HCT116 (cell line): Measurements from ENCODE around the gene CEP170B. TPM values are rescaled to one million over a fixed set of nuclear protein-coding genes. Genes with fewer than 3 reads are reported as not detected.

ENCODE experiments used
- ATAC-seq: fragments of 200-7000 bp; cut with Tn5 transposase; 2 replicates; pipeline ENCODE4 v1.9.1; 2020; ENCODE audit warnings: mild to moderate bottlenecking, moderate library complexity
- BruUV-seq: library from RNA; stranded (reverse); fragments of 400-500 nt; replicated peaks from 2 replicates; lab custom pipeline; 2021; lab: Mats Ljungman, UMichigan
- CTCF ChIA-PET: fragments of 300-600 bp; sonication (Branson Sonifier 250); formaldehyde crosslinking; loops from one replicate; lab custom pipeline; 2021; ENCODE audit warnings: antibody characterized with exemption; lab: Charles Lee
- POLR2A ChIA-PET: fragments of 300-600, 350-600 bp; sonication (Branson Sonifier 250); formaldehyde crosslinking; loops from one replicate; lab custom pipeline; 2021; ENCODE audit warnings: antibody characterized with exemption; lab: Charles Lee
- RAD21 ChIA-PET, 2 experiments: fragments of 300-600 bp; sonication (Branson Sonifier 250); formaldehyde crosslinking; loops; one replicate each; lab custom pipeline; 2023; ENCODE audit warnings: low total read pairs in 2 of 2; ENCODE audit not compliant: uncharacterized antibody in 2 of 2, unreplicated experiment in 2 of 2, low non-redundant PET in 1 of 2; lab: Charles Lee
- DNase-seq: peaks from one replicate; pipeline ENCODE4 v3.0.0-alpha.2; 2010; ENCODE audit warnings: low read depth, low spot score
- H2AFZ ChIP-seq: fragments of 200-600 bp; shearing (Covaris generic), sonication (generic); 2 replicates; pipeline ENCODE4 v1.6.1; 2017; ENCODE audit warnings: low read depth, mixed run types, mixed read lengths, antibody characterized with exemption, low read length; ENCODE audit not compliant: poor library complexity, severe bottlenecking
- H3K27ac ChIP-seq: 2 replicates; pipeline ENCODE4 v1.5.1; 2012; ENCODE audit warnings: low read depth, low read length
- H3K27me3 ChIP-seq: fragments of 200-600 bp; sonication (generic); 2 replicates; pipeline ENCODE4 v1.6.1; 2016; ENCODE audit warnings: mixed run types, low read length, mixed read lengths; ENCODE audit not compliant: insufficient read depth
- H3K36me3 ChIP-seq, 2 experiments: fragments of 200-500 bp in 1 of 2; fragments of 200-600 bp in 1 of 2; sonication (Bioruptor generic) in 1 of 2; sonication (generic) in 1 of 2; 2 replicates each; pipeline versions ENCODE4 v1.5.1 to v1.6.1; 2014 to 2016; ENCODE audit warnings: low read length in 2 of 2, inconsistent platforms in 1 of 2, mixed read lengths in 1 of 2, mixed run types in 1 of 2; ENCODE audit not compliant: insufficient read depth in 2 of 2, control insufficient read depth in 1 of 2
- H3K4me1 ChIP-seq, 2 experiments: fragments of 200-600 bp in 1 of 2; sonication (generic) in 1 of 2; 2 replicates each; pipeline versions ENCODE4 v1.5.1 to v1.6.1; 2012 to 2017; ENCODE audit warnings: low read length in 2 of 2, inconsistent platforms in 1 of 2, mild to moderate bottlenecking in 1 of 2, mixed read lengths in 1 of 2, mixed run types in 1 of 2, moderate library complexity in 1 of 2; ENCODE audit not compliant: insufficient read depth in 2 of 2, control insufficient read depth in 1 of 2
- H3K4me2 ChIP-seq: fragments of 200-600 bp; sonication (generic); 2 replicates; pipeline ENCODE4 v1.6.1; 2017; ENCODE audit warnings: mixed run types, low read length, mixed read lengths
- H3K4me3 ChIP-seq, 2 experiments: fragments of 200-600 bp in 1 of 2; sonication (generic) in 1 of 2; replicated peaks in 1 of 2; 2 replicates each; pipeline ENCODE4 v1.5.1; 2011 to 2016; ENCODE audit warnings: low read length in 2 of 2, control low read depth in 1 of 2, low read depth in 1 of 2, mild to moderate bottlenecking in 1 of 2, mixed read lengths in 1 of 2, mixed run types in 1 of 2
- H3K79me2 ChIP-seq: fragments of 200-600 bp; sonication (generic); 2 replicates; pipeline ENCODE4 v1.6.1; 2017; ENCODE audit warnings: mild to moderate bottlenecking, mixed run types, low read length, moderate library complexity, mixed read lengths; ENCODE audit not compliant: insufficient read depth
- H3K9ac ChIP-seq: fragments of 200-600 bp; sonication (generic); 2 replicates; pipeline ENCODE4 v1.6.1; 2016; ENCODE audit warnings: low read length, mixed read lengths
- H3K9me2 ChIP-seq: fragments of 200-600 bp; sonication (generic), shearing (Covaris generic); 2 replicates; pipeline ENCODE4 v1.6.1; 2017; ENCODE audit warnings: mixed run types, mild to moderate bottlenecking, moderate library complexity; ENCODE audit not compliant: insufficient read depth
- H3K9me3 ChIP-seq, 2 experiments: fragments of 200-500 bp in 1 of 2; fragments of 200-600 bp in 1 of 2; sonication (Bioruptor generic) in 1 of 2; sonication (generic) in 1 of 2; 2 replicates each; pipeline ENCODE4 v1.6.1; 2014 to 2017; ENCODE audit warnings: low read length in 2 of 2, mixed read lengths in 2 of 2, inconsistent platforms in 1 of 2, low read depth in 1 of 2, mild to moderate bottlenecking in 1 of 2, mixed run types in 1 of 2, moderate library complexity in 1 of 2; ENCODE audit not compliant: control insufficient read depth in 1 of 2, insufficient read depth in 1 of 2
- H4K20me1 ChIP-seq: fragments of 200-600 bp; sonication (generic), shearing (Covaris generic); 2 replicates; pipeline ENCODE4 v1.6.1; 2017; ENCODE audit warnings: mixed run types, mild to moderate bottlenecking, moderate library complexity; ENCODE audit not compliant: insufficient read depth
- CBX3 ChIP-seq: IDR thresholded peaks from 2 replicates; pipeline ENCODE4 v1.6.1; 2012; ENCODE audit warnings: low read depth
- RAD21 ChIP-seq: IDR thresholded peaks from 2 replicates; pipeline ENCODE4 v1.6.1; 2012; ENCODE audit warnings: low read depth, mild to moderate bottlenecking
- ZNF274 ChIP-seq: fragments of 200-500 bp; sonication (Bioruptor generic); IDR thresholded peaks from 2 replicates; pipeline ENCODE4 v1.6.1; 2014; ENCODE audit warnings: mild to moderate bottlenecking, low read depth, low read length, inconsistent platforms
- intact Hi-C: fragments of 100-400 bp; cut with micrococcal nuclease; formaldehyde crosslinking; loops from 2 replicates; pipeline ENCODE4 v1.10.0; 2022
- total RNA-seq: library from RNA; stranded (reverse); gene quantifications from one replicate; pipeline ENCODE4 v1.2.1, GENCODE V29; 2021; ENCODE audit not compliant: unreplicated experiment
- TF ChIP-seq, protein P1 (sequence below), 3 experiments: fragments of 200-600 bp in 1 of 3; sonication (generic) in 1 of 3; IDR thresholded peaks in 2 of 3; conservative IDR thresholded peaks in 1 of 3; 2 replicates each; pipeline ENCODE4 v1.5.1; 2012 to 2017; ENCODE audit warnings: low read depth in 2 of 3, low read length in 2 of 3, antibody characterized with exemption in 1 of 3, borderline replicate concordance in 1 of 3, control low read depth in 1 of 3, mild to moderate bottlenecking in 1 of 3, mixed read lengths in 1 of 3, mixed run types in 1 of 3, moderate library complexity in 1 of 3; ENCODE audit not compliant: insufficient read depth in 1 of 3
- TF ChIP-seq, protein P2 (sequence below): IDR thresholded peaks from 2 replicates; pipeline ENCODE4 v1.6.1; 2012

Gene CEP170B
- total RNA-seq, 1 experiment from 2014 or later: 45.9 TPM

DNA sequence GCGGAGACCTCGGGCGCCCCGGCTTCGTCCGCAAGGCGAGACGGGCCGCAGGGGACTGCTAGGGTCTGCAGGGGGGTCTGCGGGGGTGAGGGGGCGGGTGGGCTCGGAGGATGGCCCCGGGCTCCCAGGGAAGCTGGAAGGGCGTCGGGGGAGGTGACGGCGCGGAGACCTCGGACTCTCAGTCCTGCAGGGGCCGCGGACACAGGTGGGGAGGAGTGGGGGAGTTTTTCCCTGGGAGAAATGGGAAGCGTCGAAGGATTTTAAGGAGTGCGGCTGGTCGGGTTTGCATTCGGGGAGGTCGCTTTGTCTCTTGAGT, 38.2 kb upstream of the CEP170B start:
- H3K9me3 ChIP-seq: peaks cover 0 to 7% of the 10 kb centered on the region in 2 experiments; a peak in 1 of 4 replicates
- H3K36me3 ChIP-seq: no peaks in the 10 kb centered on the region
- ATAC-seq (peak; percentile 5), DNase-seq (no peak)
- no peaks in the 10 kb centered on the region for H4K20me1 ChIP-seq
- H3K79me2 ChIP-seq: no peaks in the 10 kb centered on the region
- ChIA-PET CTCF (interaction anchor here (0.6 to 2.3 kb wide), 8 partner anchors 29 to 492 kb away, joined by 3 to 29 read pairs (median 3); no protein-coding TSS in a partner anchor), POLR2A (interaction anchor here (1.0 to 1.4 kb wide), 2 partner anchors 58 to 74 kb away, joined by 3 read pairs; partner anchors contain the start of gene SIVA1), RAD21 (interaction anchor here (0.9 to 1.3 kb wide), 2 partner anchors 58 to 69 kb away, joined by 3 to 5 read pairs (median 4); no protein-coding TSS in a partner anchor)
- H3K9me2 ChIP-seq: no peaks in the 10 kb centered on the region
- intact Hi-C loops: loop anchor here (1.0 to 2.0 kb wide), 2 partner anchors 38 to 59 kb away; partner anchors contain the start of gene CEP170B
- H3K27me3 ChIP-seq: no peaks in the 10 kb centered on the region
- peak overlapping the region; percentile 36; the same call in 1 of the 2 replicates for H3K27ac ChIP-seq
- no TSS peak for BruUV-seq
- peak overlapping the region; percentile 45 to 62 for H3K4me3 ChIP-seq
- peaks cover 16 to 22% of the 10 kb centered on the region in 2 experiments for H3K4me1 ChIP-seq
- H2AFZ ChIP-seq: no peak overlapping the region
- peak overlapping the region; percentile 98 for H3K4me2 ChIP-seq
- TF ChIP-seq ZNF274 (no peak), CBX3 (no peak)
- peak overlapping the region; percentile 55; the same call in 1 of the 2 replicates for H3K9ac ChIP-seq

DNA sequence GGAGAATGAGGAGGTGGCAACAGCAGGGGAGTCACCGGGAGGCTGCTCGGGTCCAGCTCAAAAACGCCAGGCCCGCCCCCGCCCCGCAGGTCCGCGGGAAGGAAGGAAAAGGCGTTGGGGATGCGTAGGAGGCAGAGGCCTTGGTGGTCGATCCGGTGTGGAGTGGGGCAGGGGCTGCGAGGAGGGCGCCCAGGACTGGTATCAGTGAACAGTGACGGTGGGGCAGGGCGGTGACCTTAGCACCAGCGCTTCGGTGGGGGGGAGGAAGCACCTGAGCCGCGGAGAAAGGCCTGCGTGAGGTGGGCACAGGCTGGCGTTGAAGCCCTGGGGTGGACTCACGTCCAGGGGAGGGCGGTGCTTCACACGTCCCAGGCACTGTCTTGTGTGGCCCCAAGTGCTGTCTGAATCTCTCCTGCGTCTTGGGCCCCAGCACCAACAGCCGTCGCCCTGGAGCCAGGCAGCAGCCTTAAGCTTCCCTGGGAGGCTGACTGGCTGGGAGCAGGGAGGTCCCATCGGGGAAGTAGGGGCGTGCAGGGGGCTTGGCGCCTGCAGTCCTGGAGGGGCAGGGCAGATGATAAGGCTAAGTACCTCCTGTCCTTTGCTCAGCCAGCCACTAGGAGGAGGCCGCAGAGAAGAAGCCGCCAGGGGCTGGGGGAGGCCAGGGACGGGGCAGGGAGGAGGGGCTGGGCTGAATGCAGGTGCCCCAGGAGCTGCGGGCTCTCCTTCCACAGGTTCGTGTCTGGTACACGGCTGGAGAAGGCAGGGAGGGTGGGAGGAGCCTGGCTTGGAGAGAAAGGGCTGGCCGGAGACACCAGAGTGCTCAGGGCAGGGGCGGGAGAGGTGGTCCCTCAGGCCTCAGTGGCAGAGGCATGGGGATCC, 37.7 kb upstream of the CEP170B start:
- H3K79me2 ChIP-seq: no peaks in the 10 kb centered on the region
- TF ChIP-seq, protein P1, sequence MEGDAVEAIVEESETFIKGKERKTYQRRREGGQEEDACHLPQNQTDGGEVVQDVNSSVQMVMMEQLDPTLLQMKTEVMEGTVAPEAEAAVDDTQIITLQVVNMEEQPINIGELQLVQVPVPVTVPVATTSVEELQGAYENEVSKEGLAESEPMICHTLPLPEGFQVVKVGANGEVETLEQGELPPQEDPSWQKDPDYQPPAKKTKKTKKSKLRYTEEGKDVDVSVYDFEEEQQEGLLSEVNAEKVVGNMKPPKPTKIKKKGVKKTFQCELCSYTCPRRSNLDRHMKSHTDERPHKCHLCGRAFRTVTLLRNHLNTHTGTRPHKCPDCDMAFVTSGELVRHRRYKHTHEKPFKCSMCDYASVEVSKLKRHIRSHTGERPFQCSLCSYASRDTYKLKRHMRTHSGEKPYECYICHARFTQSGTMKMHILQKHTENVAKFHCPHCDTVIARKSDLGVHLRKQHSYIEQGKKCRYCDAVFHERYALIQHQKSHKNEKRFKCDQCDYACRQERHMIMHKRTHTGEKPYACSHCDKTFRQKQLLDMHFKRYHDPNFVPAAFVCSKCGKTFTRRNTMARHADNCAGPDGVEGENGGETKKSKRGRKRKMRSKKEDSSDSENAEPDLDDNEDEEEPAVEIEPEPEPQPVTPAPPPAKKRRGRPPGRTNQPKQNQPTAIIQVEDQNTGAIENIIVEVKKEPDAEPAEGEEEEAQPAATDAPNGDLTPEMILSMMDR (IDR thresholded peaks at IDR 0.05 in 2 of 3, conservative IDR thresholded peaks at IDR 0.05 in 1 of 3; ENCODE audit: borderline replicate concordance in 1 of 3, insufficient read depth in 1 of 3, low read depth in 2 of 3, low read length in 2 of 3): peak; percentile 60 to 72 (median 69); a peak in 5 of 6 replicates
- peak; percentile 68 for TF ChIP-seq RAD21
- TF ChIP-seq, protein P2, sequence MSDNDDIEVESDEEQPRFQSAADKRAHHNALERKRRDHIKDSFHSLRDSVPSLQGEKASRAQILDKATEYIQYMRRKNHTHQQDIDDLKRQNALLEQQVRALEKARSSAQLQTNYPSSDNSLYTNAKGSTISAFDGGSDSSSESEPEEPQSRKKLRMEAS: no peak
- no peaks in the 10 kb centered on the region for H3K27me3 ChIP-seq
- intact Hi-C loops: loop anchor here (2.0 kb wide), 1 partner anchor 37 kb away; the partner anchor contains the start of gene CEP170B
- RAD21 ChIA-PET: interaction anchor here (0.6 to 1.3 kb wide), 3 partner anchors 59 to 69 kb away, joined by 3 to 5 read pairs (median 4); no protein-coding TSS in a partner anchor
- no peak overlapping the region for H2AFZ ChIP-seq
- peak overlapping the region; percentile 36; the same call in 1 of the 2 replicates for H3K27ac ChIP-seq
- H3K9me2 ChIP-seq: no peaks in the 10 kb centered on the region
- peaks cover 0 to 7% of the 10 kb centered on the region in 2 experiments; a peak in 1 of 4 replicates for H3K9me3 ChIP-seq
- ATAC-seq (peak; percentile 81), DNase-seq (peak; percentile 48)
- peak overlapping the region; percentile 45 to 62 for H3K4me3 ChIP-seq
- H3K4me2 ChIP-seq: peak overlapping the region; percentile 98
- BruUV-seq: no TSS peak
- H3K9ac ChIP-seq: peak overlapping the region; percentile 55; the same call in 1 of the 2 replicates
- CTCF ChIA-PET: interaction anchor here (0.6 to 2.3 kb wide), 8 partner anchors 30 to 143 kb away, joined by 3 to 29 read pairs (median 3); no protein-coding TSS in a partner anchor
- peaks cover 16 to 22% of the 10 kb centered on the region in 2 experiments for H3K4me1 ChIP-seq
- POLR2A ChIA-PET: interaction anchor here (1.0 to 1.4 kb wide), 2 partner anchors 59 to 75 kb away, joined by 3 read pairs; partner anchors contain the start of gene SIVA1
- H3K36me3 ChIP-seq: no peaks in the 10 kb centered on the region
- no peaks in the 10 kb centered on the region for H4K20me1 ChIP-seq
